ENCODE results near the gene ATAT1.

Gene ATAT1

GRCh38 chr6:30615219-30615957 is 11.3 kb upstream of the ATAT1 start:
- Histone ChIP-seq H3K4me3 (peak overlapping the region; percentile 99), H3K9ac (ENCODE audit: insufficient read length) (peak overlapping the region; percentile 100), H3K27ac (peak overlapping the region; percentile 100), H3K9me3 (ENCODE audit: low read depth, low read length) (no peaks in the 10 kb centered on the region), H3K36me3 (ENCODE audit: insufficient read depth, low read length) (peaks cover 27% of the 10 kb centered on the region)
- peak; percentile 58 for DNase-seq (ENCODE audit: low read depth, low spot score)
- TF ChIP-seq EZH2 (IDR thresholded peaks at IDR 0.05) (no peak), POLR2AphosphoS5 (IDR thresholded peaks at IDR 0.05; ENCODE audit: borderline replicate concordance, low read depth, low read length) (peak; percentile 87)

GRCh38 chr6:30615958-30616810 is 10.5 kb upstream of the ATAT1 start:
- Histone ChIP-seq H3K4me3 (peak overlapping the region; percentile 99), H3K36me3 (ENCODE audit: insufficient read depth, low read length) (peaks cover 35% of the 10 kb centered on the region), H3K9me3 (ENCODE audit: low read depth, low read length) (no peaks in the 10 kb centered on the region), H3K27ac (peak overlapping the region; percentile 100), H3K9ac (ENCODE audit: insufficient read length) (peak overlapping the region; percentile 100)
- no peak for DNase-seq (ENCODE audit: low read depth, low spot score)
- TF ChIP-seq POLR2AphosphoS5 (IDR thresholded peaks at IDR 0.05; ENCODE audit: borderline replicate concordance, low read depth, low read length) (peak; percentile 80), EZH2 (IDR thresholded peaks at IDR 0.05) (no peak), FOXP2 (optimal IDR thresholded peaks at IDR 0.05; ENCODE audit: control extremely low read depth, extremely low read length, insufficient read depth) (no peak)

GRCh38 chr6:30616811-30617564 is 9.7 kb upstream of the ATAT1 start, which contains the start of gene PPP1R10:
Gene PPP1R10, minus strand, starts transcription at chr6:30617243. Its CDS starts 7,299 bp downstream, at chr6:30609944.
- Histone ChIP-seq H3K36me3 (ENCODE audit: insufficient read depth, low read length) (peaks cover 42% of the 10 kb centered on the region), H3K9me3 (ENCODE audit: low read depth, low read length) (no peaks in the 10 kb centered on the region), H3K27ac (peak within 1 kb of the TSS; percentile 100), H3K9ac (ENCODE audit: insufficient read length) (peak within 1 kb of the TSS; percentile 100), H3K4me3 (peak within 1 kb of the TSS; percentile 99)
- TF ChIP-seq EZH2 (IDR thresholded peaks at IDR 0.05) (no peak), POLR2AphosphoS5 (IDR thresholded peaks at IDR 0.05; ENCODE audit: borderline replicate concordance, low read depth, low read length) (peak; percentile 100), FOXP2 (optimal IDR thresholded peaks at IDR 0.05; ENCODE audit: control extremely low read depth, extremely low read length, insufficient read depth) (no peak)
- DNase-seq (ENCODE audit: low read depth, low spot score) = peak; percentile 100

GRCh38 chr6:30617565-30618269 is 9.0 kb upstream of the ATAT1 start, which contains the start of gene MRPS18B:
Gene MRPS18B, plus strand, starts transcription at chr6:30617840. Its CDS starts 26 bp downstream, at chr6:30617866.
- DNase-seq (ENCODE audit: low read depth, low spot score) = peak; percentile 97
- peak within 1 kb of the TSS; percentile 99 for H3K4me3 ChIP-seq
- peak within 1 kb of the TSS; percentile 100 for H3K27ac ChIP-seq
- no peak for TF ChIP-seq FOXP2 (optimal IDR thresholded peaks at IDR 0.05; ENCODE audit: control extremely low read depth, extremely low read length, insufficient read depth)
- peak; percentile 99 for TF ChIP-seq POLR2AphosphoS5 (IDR thresholded peaks at IDR 0.05; ENCODE audit: borderline replicate concordance, low read depth, low read length)
- TF ChIP-seq EZH2 (IDR thresholded peaks at IDR 0.05) = no peak
- H3K9me3 ChIP-seq (ENCODE audit: low read depth, low read length) = no peaks in the 10 kb centered on the region
- peaks cover 49% of the 10 kb centered on the region for H3K36me3 ChIP-seq (ENCODE audit: insufficient read depth, low read length)
- H3K9ac ChIP-seq (ENCODE audit: insufficient read length) = peak within 1 kb of the TSS; percentile 100

- Histone ChIP-seq H3K27ac (peak overlapping the region; percentile 99), H3K36me3 (ENCODE audit: insufficient read depth, low read length) (peaks cover 55% of the 10 kb centered on the region)
Measured at GRCh38 chr6:30618270-30618797, 8.3 kb upstream of the ATAT1 start.

GRCh38 chr6:30619561-30619960 is 7.1 kb upstream of the ATAT1 start:
- DNase-seq (ENCODE audit: low read depth, low spot score) = no peak
- H3K27ac ChIP-seq = no peak overlapping the region

More at GRCh38 chr6:30618270-30618797, 8.3 kb upstream of the ATAT1 start:
- no peak for DNase-seq (ENCODE audit: low read depth, low spot score)
- peak overlapping the region; percentile 86 for H3K9ac ChIP-seq (ENCODE audit: insufficient read length)
- TF ChIP-seq EZH2 (IDR thresholded peaks at IDR 0.05) (no peak), POLR2AphosphoS5 (IDR thresholded peaks at IDR 0.05; ENCODE audit: borderline replicate concordance, low read depth, low read length) (no peak), FOXP2 (optimal IDR thresholded peaks at IDR 0.05; ENCODE audit: control extremely low read depth, extremely low read length, insufficient read depth) (no peak)
- H3K4me3 ChIP-seq = peak overlapping the region; percentile 81
- H3K9me3 ChIP-seq (ENCODE audit: low read depth, low read length) = no peaks in the 10 kb centered on the region

GRCh38 chr6:30625511-30625910 is 1.2 kb upstream of the ATAT1 start:
- peaks cover 78% of the 10 kb centered on the region for H3K36me3 ChIP-seq (ENCODE audit: insufficient read depth, low read length)
- H3K4me3 ChIP-seq = no peak overlapping the region
- no peak overlapping the region for H3K27ac ChIP-seq
- DNase-seq (ENCODE audit: low read depth, low spot score) = no peak
- no peaks in the 10 kb centered on the region for H3K9me3 ChIP-seq (ENCODE audit: low read depth, low read length)
- TF ChIP-seq EZH2 (IDR thresholded peaks at IDR 0.05) (no peak), POLR2AphosphoS5 (IDR thresholded peaks at IDR 0.05; ENCODE audit: borderline replicate concordance, low read depth, low read length) (no peak), FOXP2 (optimal IDR thresholded peaks at IDR 0.05; ENCODE audit: control extremely low read depth, extremely low read length, insufficient read depth) (no peak)
- H3K9ac ChIP-seq (ENCODE audit: insufficient read length) = no peak overlapping the region

More at GRCh38 chr6:30619561-30619960, 7.1 kb upstream of the ATAT1 start:
- Histone ChIP-seq H3K9ac (ENCODE audit: insufficient read length) (peak overlapping the region; percentile 15), H3K36me3 (ENCODE audit: insufficient read depth, low read length) (peaks cover 63% of the 10 kb centered on the region), H3K4me3 (no peak overlapping the region), H3K9me3 (ENCODE audit: low read depth, low read length) (no peaks in the 10 kb centered on the region)
- TF ChIP-seq FOXP2 (optimal IDR thresholded peaks at IDR 0.05; ENCODE audit: control extremely low read depth, extremely low read length, insufficient read depth) (no peak), EZH2 (IDR thresholded peaks at IDR 0.05) (no peak), POLR2AphosphoS5 (IDR thresholded peaks at IDR 0.05; ENCODE audit: borderline replicate concordance, low read depth, low read length) (no peak)
